Spleen (tissue), 7 donors: ENCODE data around the gene GPR15LG.

ENCODE experiments used
- CTCF ChIP-seq, 11 experiments: fragments of 200-600 bp in 7 of 11; fragments of 450-650 bp in 4 of 11; sonication (generic) in 4 of 11; IDR thresholded peaks in 8 of 11; conservative IDR thresholded peaks in 3 of 11; 1 replicate in 7 of 11; 2 replicates in 4 of 11; pipeline versions ENCODE4 v1.4.0 to v1.8.0; 2016 to 2021; ENCODE audit warnings: antibody characterized with exemption in 11 of 11, inconsistent platforms in 4 of 11, mild to moderate bottlenecking in 1 of 11
- POLR2A ChIP-seq, 3 donors: fragments of 450-650 bp; IDR thresholded peaks; one replicate each; pipeline ENCODE4 v1.5.1; 2017; ENCODE audit warnings: antibody characterized with exemption in 3 of 3, mild to moderate bottlenecking in 1 of 3
- POLR2AphosphoS5 ChIP-seq, 3 donors: sonication (generic); formaldehyde crosslinking; IDR thresholded peaks; one replicate each; pipeline ENCODE4 v1.5.1; 2017; ENCODE audit warnings: antibody characterized with exemption in 3 of 3
- donor health status: DM: no; HTN: no; CAD: no; lungs with moderate emphysema.
- donor health status: DM: no; HTN: no; CAD: no.
- donor health status: DM: no; HTN: no; CAD: no.

GRCh38 chr10:84176836-84177474, 3.4 kb downstream of the GPR15LG start:
- TF ChIP-seq POLR2A (IDR thresholded peaks at IDR 0.05) (no peak), CTCF (IDR thresholded peaks at IDR 0.05 in 8 of 11, conservative IDR thresholded peaks at IDR 0.05 in 3 of 11) (no peak), POLR2AphosphoS5 (IDR thresholded peaks at IDR 0.05) (no peak)
